Astrocyte of the cerebellum (primary cell): ENCODE measurements around the gene COQ4.

Source experiments
- DNase-seq: peaks from one replicate; pipeline ENCODE4 v3.0.0-alpha.2; 2011; ENCODE audit warnings: low read depth
- H3K4me3 ChIP-seq: 2 replicates; pipeline ENCODE4 v1.5.1; 2011; ENCODE audit warnings: mild to moderate bottlenecking, low read depth, low read length, moderate library complexity
- CTCF ChIP-seq: IDR thresholded peaks from 2 replicates; pipeline ENCODE4 v1.5.1; 2012; ENCODE audit warnings: low read length, low read depth, moderate library complexity, mild to moderate bottlenecking; ENCODE audit errors: missing control alignments
- in situ Hi-C: cut with HindIII; loops from 2 replicates; pipeline ENCODE4 v1.10.0; 2017; ENCODE audit warnings: low sequenced_read_pairs

COQ4 gene

GRCh38 chr9:128340691-128341434, 18.2 kb downstream of the COQ4 start:
- TF ChIP-seq CTCF: no peak
- H3K4me3 ChIP-seq: peak overlapping the region; percentile 74
- in situ Hi-C loops: no loop called here
- no peak for DNase-seq

DNA sequence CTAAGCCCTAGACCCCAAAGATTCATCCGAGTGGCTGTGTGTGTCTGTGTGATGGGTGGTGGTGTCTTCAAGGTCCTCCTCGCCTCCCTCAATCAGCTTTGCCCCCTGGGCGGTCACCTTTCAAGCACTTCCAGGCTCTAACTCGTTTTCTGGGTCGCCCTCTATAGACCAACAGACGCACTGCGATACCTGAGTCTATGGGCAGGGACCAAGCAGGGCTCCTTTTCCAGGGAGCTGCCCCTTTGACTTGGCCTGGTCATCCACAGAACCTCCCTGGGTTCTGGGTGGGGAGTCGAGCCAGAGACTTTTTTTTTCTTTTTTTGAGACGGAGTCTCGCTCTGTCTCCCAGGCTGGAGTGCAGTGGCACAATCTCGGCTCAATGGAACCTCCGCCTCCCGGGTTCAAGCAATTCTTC, 18.8 kb downstream of the COQ4 start:
- in situ Hi-C loops: no loop called here
- peak overlapping the region; percentile 74 for H3K4me3 ChIP-seq
- no peak for DNase-seq
- peak; percentile 61 for TF ChIP-seq CTCF

DNA sequence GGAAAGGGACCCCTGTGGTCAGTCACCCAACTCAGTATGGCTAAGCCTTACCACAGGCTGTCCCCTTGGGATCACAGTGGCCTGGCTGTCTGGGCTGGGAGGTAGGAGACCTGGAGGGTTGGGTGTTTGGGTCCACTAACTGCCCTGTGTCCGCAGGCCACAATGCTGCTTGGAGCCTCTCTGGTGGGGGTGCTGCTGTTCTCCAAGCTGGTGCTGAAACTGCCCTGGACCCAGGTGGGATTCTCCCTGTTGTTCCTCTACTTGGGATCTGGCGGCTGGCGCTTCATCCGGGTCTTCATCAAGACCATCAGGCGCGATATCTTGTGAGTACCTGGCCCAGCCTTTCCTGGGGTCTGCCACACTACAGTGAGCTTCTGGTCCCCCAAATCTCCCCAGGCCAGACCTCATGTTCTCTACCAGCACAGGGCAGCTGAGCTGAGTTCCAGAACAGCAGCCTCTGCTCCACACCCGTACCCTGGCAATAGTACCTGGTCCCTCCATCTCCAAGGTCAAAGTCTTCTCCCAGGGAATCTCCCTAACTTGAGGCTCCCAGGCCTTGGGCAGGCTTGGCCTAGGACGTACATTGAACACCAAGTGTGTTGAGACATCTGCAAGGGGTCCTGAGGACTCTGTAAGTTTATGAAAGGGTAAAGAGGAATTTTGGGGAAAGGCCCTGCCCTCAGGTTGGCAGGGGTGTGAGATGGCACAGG, 20.5 kb downstream of the COQ4 start:
- no peak for DNase-seq
- in situ Hi-C loops: no loop called here
- no peak for TF ChIP-seq CTCF
- no peak overlapping the region for H3K4me3 ChIP-seq

GRCh38 chr9:128343855-128344254, 21.2 kb downstream of the COQ4 start:
- H3K4me3 ChIP-seq: no peak overlapping the region
- in situ Hi-C loops: no loop called here
- no peak for TF ChIP-seq CTCF
- DNase-seq: no peak

DNA sequence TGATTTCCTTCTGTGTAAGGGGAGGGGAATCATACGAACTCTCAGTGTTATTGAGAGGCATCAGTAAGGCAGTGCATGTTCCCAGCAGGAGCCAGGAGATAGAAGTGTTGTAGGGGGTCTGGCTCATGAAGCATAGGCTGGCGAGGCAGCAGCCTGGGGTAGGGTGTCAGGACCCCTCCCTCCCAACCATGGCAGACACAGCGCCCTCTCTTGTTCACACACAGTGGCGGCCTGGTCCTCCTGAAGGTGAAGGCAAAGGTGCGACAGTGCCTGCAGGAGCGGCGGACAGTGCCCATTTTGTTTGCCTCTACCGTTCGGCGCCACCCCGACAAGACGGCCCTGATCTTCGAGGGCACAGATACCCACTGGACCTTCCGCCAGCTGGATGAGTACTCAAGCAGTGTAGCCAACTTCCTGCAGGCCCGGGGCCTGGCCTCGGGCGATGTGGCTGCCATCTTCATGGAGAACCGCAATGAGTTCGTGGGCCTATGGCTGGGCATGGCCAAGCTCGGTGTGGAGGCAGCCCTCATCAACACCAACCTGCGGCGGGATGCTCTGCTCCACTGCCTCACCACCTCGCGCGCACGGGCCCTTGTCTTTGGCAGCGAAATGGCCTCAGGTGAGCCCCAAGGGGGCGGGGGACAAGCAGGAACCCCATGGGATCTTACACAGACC, 22.4 kb downstream of the COQ4 start:
- TF ChIP-seq CTCF: no peak
- in situ Hi-C loops: no loop called here
- H3K4me3 ChIP-seq: no peak overlapping the region
- DNase-seq: no peak

GRCh38 chr9:128349125-128349524, 26.5 kb downstream of the COQ4 start:
- no peak for DNase-seq
- in situ Hi-C loops: no loop called here
- no peak overlapping the region for H3K4me3 ChIP-seq
- no peak for TF ChIP-seq CTCF
